Cerebellar nuclear complex (tissue), 1 donor: ENCODE measurements around the gene DEGS2.
"Not testable (repeated sequence)": the region's sequence is repeated elsewhere in the genome, so short reads cannot be mapped to it uniquely, and the experiment has no call there.

ENCODE experiments used
- DNase-seq, 2 experiments: peaks; one replicate each; lab custom pipeline; 2025; lab: John Stamatoyannopoulos, UW

Gene DEGS2

GRCh38 chr14:100159094-100159864 lies at the start of gene DEGS2:
TSS of gene DEGS2 (minus strand) at chr14:100159645. CDS start at chr14:100159587, 58 bp downstream.
- DNase-seq = no peak

DNA sequence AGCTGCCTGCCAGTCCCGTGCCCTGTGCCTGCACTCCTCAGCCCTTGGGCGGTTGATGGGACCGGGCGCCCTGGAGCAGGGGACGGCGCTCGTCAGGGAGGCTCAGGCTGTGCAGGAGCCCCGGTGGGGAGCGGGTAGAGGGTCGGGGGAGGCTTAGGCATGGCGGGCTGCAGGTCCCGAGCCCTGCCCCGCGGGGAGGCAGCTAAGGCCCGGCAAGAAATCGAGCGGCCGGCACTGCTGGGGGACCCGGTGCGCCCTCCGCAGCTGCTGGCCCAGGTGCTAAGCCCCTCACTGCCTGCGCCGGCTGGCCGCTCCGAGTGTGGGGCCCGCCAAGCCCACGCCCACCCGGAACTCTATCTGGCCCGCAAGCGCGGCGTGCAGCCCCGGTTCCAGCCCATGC lies 48.7 kb upstream of the DEGS2 start:
- not testable (repeated sequence) for DNase-seq

- DNase-seq = not testable (repeated sequence)
These were observed 48.1 kb upstream of the DEGS2 start for GRCh38 chr14:100207588-100207987.

DNA sequence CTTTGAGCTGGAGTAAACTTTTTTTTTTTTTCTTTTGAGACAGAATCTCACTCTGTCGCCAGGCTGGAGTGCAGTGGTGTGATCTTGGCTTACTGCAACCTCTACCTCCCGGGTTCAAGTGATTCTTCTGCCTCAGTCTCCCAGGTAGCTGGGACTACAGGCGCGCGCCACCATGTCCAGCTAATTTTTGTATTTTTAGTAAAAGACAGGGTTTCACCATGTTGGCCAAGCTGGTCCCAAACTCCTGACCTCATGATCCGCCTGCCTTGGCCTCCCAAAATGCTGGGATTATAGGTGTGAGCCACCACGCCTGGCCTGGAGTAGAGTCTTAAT lies 45.4 kb upstream of the DEGS2 start:
- not testable (repeated sequence) for DNase-seq

GRCh38 chr14:100203962-100204834 lies 44.8 kb upstream of the DEGS2 start:
- DNase-seq = no peak

DNA sequence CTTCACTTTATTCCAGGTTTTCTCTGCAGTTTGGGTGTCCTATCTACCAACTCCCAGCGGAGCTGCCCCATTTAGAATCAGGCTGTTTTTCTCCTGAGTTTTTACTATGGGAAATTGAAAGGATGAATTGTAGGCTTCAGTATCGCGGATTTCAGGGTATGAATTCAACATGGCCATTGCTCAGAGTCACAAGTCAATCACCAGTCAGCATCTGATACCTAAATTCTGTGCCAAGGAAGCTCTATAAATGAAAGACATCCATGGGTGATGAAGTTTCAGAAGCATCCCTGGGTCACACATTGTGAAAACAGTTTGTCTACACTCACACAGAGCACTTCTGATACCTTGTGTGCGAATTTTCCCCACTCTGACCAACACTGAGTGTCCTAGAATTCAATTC lies 43.7 kb upstream of the DEGS2 start:
- no peak for DNase-seq

DNA sequence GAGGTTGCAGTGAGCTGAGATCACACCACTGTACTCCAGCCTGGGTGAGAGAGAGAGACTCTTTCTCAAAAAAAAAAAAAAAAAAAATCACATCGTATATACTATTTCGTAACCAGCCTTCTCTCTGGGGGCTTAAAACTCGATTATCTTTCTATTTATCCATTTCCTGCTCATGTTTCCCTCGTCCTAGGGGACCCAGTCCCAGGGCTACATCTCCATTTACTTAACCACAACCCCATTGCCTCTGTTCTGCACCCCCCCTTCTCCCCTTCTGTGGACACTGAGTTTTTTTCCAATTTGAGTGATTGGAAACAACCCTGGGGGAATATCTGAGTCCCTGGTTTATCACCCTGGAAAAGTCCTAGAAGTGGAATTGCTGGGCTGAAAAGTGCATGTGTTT lies 43.3 kb upstream of the DEGS2 start:
- DNase-seq = no peak

DNA sequence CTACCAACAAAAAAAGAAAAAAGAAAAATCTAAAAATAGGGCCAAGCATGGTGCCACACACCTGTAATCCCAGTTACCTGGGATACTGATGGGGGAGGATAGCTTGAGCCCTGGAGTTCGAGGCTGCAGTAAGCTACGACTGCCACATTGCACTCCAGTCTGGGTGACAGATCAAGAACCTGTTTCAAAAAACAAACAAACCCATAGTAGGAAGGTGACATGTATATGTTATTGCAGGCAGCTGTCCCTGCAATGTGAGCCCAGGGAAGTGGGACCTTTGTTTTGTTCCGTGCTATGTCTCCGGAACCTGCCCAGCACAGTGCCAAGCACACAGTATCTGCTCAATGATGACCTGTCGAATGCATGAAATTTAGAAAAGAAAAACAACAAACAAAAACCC lies 42.3 kb upstream of the DEGS2 start:
- DNase-seq = no peak

DNA sequence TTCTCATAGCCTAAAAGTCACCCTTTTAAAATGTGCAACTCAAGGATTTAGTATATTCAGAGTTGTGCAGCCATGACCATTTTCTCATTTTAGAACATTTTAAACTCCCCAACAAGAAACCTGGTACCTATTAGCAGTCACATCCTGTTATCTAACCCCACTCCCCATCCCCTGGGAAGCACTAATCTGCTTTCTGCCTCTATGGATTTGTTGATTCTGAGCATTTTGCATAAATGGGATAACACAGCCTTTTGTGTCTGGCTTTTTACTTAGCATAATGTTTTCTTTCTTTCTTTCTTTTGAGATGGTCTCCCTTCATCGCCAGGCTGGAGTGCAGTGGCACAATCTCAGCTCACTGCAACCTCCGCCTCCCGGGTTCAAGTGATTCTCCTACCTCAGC lies 40.9 kb upstream of the DEGS2 start:
- DNase-seq = no peak

DNA sequence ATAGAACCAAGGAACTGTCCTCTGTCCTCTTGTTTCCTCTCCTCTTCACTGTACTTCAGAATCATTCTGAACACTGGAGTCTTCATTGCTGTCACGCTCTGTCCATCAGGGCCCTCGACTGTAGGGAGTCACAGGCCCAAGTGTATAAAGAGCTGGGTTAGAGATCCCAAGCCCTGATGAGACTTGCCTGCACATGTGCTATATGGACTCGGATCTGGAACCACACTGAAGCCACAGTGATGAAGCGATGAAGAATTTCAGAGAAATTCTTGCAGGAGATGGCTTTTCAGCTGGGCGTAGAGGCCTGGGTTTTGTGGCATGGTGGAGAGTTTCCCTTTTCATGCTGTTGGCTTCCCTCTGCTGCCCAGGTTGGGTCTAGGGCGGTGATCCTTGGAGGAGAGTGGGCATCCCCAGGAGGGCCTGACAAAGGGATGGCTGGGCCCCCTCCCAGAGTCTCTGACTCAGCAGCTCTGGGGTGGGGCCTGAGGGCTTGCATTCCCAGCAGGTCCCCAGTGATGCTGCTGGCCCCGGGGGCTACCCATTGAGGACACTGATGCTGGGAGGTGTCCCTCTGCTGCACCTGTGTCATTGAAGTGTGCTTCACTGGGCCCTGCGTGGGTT lies 39.9 kb upstream of the DEGS2 start:
- DNase-seq = no peak

GRCh38 chr14:100193417-100194357 lies 34.2 kb upstream of the DEGS2 start:
- DNase-seq = no peak

- DNase-seq = peak; percentile 81 to 97
These were observed 33.4 kb upstream of the DEGS2 start for GRCh38 chr14:100192672-100193416.

GRCh38 chr14:100192250-100192671 lies 32.8 kb upstream of the DEGS2 start:
- DNase-seq = no peak

- no peak for DNase-seq
These were observed 32.3 kb upstream of the DEGS2 start for GRCh38 chr14:100191584-100192249.

- no peak for DNase-seq
These were observed 30.7 kb upstream of the DEGS2 start for GRCh38 chr14:100190126-100190525.

GRCh38 chr14:100188392-100189030 lies 29.1 kb upstream of the DEGS2 start:
- DNase-seq = no peak

DNA sequence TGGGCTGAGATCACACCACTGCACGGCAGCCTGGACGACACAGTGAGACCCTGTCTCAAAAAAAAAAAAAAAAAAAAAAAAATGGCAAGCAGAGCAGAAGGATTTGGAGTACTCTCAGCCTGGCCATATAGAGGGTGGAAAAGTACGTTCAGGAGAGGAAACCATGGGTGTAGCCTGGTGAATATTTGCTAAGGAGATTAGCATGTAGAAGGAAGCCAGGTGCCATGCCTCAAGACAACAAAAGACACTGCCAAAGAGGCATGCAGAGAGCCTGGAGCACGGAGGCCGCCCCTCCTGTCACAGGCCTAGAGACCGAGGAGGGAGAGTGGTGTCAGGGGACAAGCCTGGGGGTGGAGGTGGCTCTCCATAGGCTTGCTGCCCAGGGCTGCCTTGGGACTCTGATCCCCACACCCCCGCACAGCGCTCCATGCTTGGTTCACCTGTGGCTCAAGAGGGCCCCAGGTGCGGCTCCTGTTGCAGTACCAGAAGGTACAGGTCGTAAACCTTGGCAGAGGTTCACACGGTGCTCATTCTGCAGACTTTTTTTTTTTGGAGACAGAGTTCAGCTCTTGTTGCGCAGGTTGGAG lies 27.9 kb upstream of the DEGS2 start:
- DNase-seq = no peak

- DNase-seq = not testable (repeated sequence)
These were observed 22.6 kb upstream of the DEGS2 start for GRCh38 chr14:100181876-100182551.

- not testable (repeated sequence) for DNase-seq
These were observed 21.2 kb upstream of the DEGS2 start for GRCh38 chr14:100180671-100181070.
